H9 (cell line): ENCODE data around the gene GAPDH. TPM values are rescaled to one million over a fixed set of nuclear protein-coding genes. Genes with fewer than 3 reads are reported as not detected.
A peak's percentile ranks its signal among the peaks of the same experiment; 100 is the strongest.

Source experiments
- DNase-seq: peaks from one replicate; pipeline ENCODE4 v3.0.0-alpha.2; 2017
- H2AFZ ChIP-seq: one replicate; pipeline ENCODE4 v1.6.1; 2013; ENCODE audit warnings: mild to moderate bottlenecking, low read length, control low read depth, moderate library complexity
- H2AK5ac ChIP-seq: 2 replicates; pipeline ENCODE4 v1.6.1; 2013; ENCODE audit warnings: low read length, control low read depth, mixed read lengths; ENCODE audit not compliant: insufficient read length
- H2BK120ac ChIP-seq: one replicate; pipeline ENCODE4 v1.6.1; 2013; ENCODE audit warnings: low read depth, mild to moderate bottlenecking, low read length, control low read depth, inconsistent platforms; ENCODE audit not compliant: poor library complexity, severe bottlenecking
- H2BK12ac ChIP-seq: 2 replicates; pipeline ENCODE4 v1.6.1; 2013; ENCODE audit warnings: low read length, control low read depth, mixed read lengths, low read depth; ENCODE audit not compliant: insufficient read length
- H2BK15ac ChIP-seq: 2 replicates; pipeline ENCODE4 v1.6.1; 2013; ENCODE audit warnings: low read depth, low read length, control low read depth
- H2BK20ac ChIP-seq: one replicate; pipeline ENCODE4 v1.6.1; 2013; ENCODE audit warnings: low read depth, mild to moderate bottlenecking, low read length, control low read depth, inconsistent platforms; ENCODE audit not compliant: poor library complexity, severe bottlenecking
- H2BK5ac ChIP-seq: 2 replicates; pipeline ENCODE4 v1.6.1; 2013; ENCODE audit warnings: low read length, control low read depth, mixed read lengths; ENCODE audit not compliant: insufficient read length
- H3K14ac ChIP-seq: 2 replicates; pipeline ENCODE4 v1.6.1; 2013; ENCODE audit warnings: low read length, control low read depth; ENCODE audit not compliant: insufficient read depth
- H3K18ac ChIP-seq: 2 replicates; pipeline ENCODE4 v1.6.1; 2013; ENCODE audit warnings: low read depth, mild to moderate bottlenecking, mixed read lengths, low read length, control low read depth; ENCODE audit not compliant: insufficient read length
- H3K23ac ChIP-seq: 2 replicates; pipeline ENCODE4 v1.6.1; 2013; ENCODE audit warnings: low read length, control low read depth, mixed read lengths, low read depth; ENCODE audit not compliant: insufficient read length
- H3K23me2 ChIP-seq: 2 replicates; pipeline ENCODE4 v1.6.1; 2013; ENCODE audit warnings: low read depth, mild to moderate bottlenecking, mixed read lengths, low read length, control low read depth; ENCODE audit not compliant: insufficient read length, poor library complexity, severe bottlenecking
- H3K27ac ChIP-seq: 2 replicates; pipeline ENCODE4 v1.5.1; 2013; ENCODE audit warnings: low read length, control low read depth, mixed read lengths, low read depth; ENCODE audit not compliant: insufficient read length
- H3K27me3 ChIP-seq: 2 replicates; pipeline ENCODE4 v1.6.1; 2013; ENCODE audit warnings: low read length, control low read depth, inconsistent platforms; ENCODE audit not compliant: insufficient read depth
- H3K4ac ChIP-seq: 2 replicates; pipeline ENCODE4 v1.6.1; 2013; ENCODE audit warnings: low read depth, mild to moderate bottlenecking, control low read depth, inconsistent platforms, low read length, moderate library complexity
- H3K4me1 ChIP-seq: 2 replicates; pipeline ENCODE4 v1.6.1; 2013; ENCODE audit warnings: low read length, control low read depth, inconsistent platforms; ENCODE audit not compliant: insufficient read depth
- H3K4me2 ChIP-seq: 2 replicates; pipeline ENCODE4 v1.6.1; 2013; ENCODE audit warnings: low read length, control low read depth, mixed read lengths; ENCODE audit not compliant: insufficient read length, insufficient read depth
- H3K56ac ChIP-seq: 2 replicates; pipeline ENCODE4 v1.6.1; 2013; ENCODE audit warnings: low read depth, mild to moderate bottlenecking, mixed read lengths, low read length, control low read depth; ENCODE audit not compliant: insufficient read length
- H3K79me1 ChIP-seq: 2 replicates; pipeline ENCODE4 v1.6.1; 2013; ENCODE audit warnings: low read depth, mild to moderate bottlenecking, moderate library complexity, low read length, control low read depth, inconsistent platforms; ENCODE audit not compliant: insufficient read depth, poor library complexity, severe bottlenecking
- H3K79me2 ChIP-seq: 2 replicates; pipeline ENCODE4 v1.6.1; 2013; ENCODE audit warnings: low read length, control low read depth, inconsistent platforms; ENCODE audit not compliant: insufficient read depth
- H3K9ac ChIP-seq: 2 replicates; pipeline ENCODE4 v1.6.1; 2013; ENCODE audit warnings: low read length, control low read depth, mixed read lengths; ENCODE audit not compliant: insufficient read length; ENCODE audit errors: extremely low read depth
- H3K9me3 ChIP-seq: one replicate; pipeline ENCODE4 v1.6.1; 2013; ENCODE audit warnings: low read depth, low read length, inconsistent platforms; ENCODE audit not compliant: control insufficient read depth
- H3T11ph ChIP-seq: one replicate; pipeline ENCODE4 v1.6.1; 2013; ENCODE audit warnings: mild to moderate bottlenecking, low read length, control low read depth, inconsistent platforms
- H4K20me1 ChIP-seq: one replicate; pipeline ENCODE4 v1.6.1; 2013; ENCODE audit not compliant: control insufficient read depth, insufficient read length, insufficient read depth
- H4K5ac ChIP-seq: 2 replicates; pipeline ENCODE4 v1.6.1; 2013; ENCODE audit warnings: low read depth, mild to moderate bottlenecking, mixed read lengths, low read length, control low read depth; ENCODE audit not compliant: insufficient read length
- H4K8ac ChIP-seq: replicated peaks from 2 replicates; pipeline ENCODE4 v1.6.1; 2013; ENCODE audit warnings: low read length, control low read depth, mixed read lengths, low read depth; ENCODE audit not compliant: insufficient read length
- H4K91ac ChIP-seq: 2 replicates; pipeline ENCODE4 v1.6.1; 2013; ENCODE audit warnings: low read depth, mild to moderate bottlenecking, moderate library complexity, mixed read lengths, low read length, control low read depth; ENCODE audit not compliant: insufficient read length
- H3K27ac Mint-ChIP-seq, 3 experiments: 2 replicates in 2 of 3; 3 replicates in 1 of 3; pipeline ENCODE4 v1.8.0; 2020 to 2021; ENCODE audit warnings: mixed read lengths in 3 of 3, mild to moderate bottlenecking in 1 of 3, moderate library complexity in 1 of 3
- H3K27me3 Mint-ChIP-seq: 2 replicates; pipeline ENCODE4 v1.8.0; 2021; ENCODE audit warnings: low read depth, mild to moderate bottlenecking, moderate library complexity, mixed read lengths
- H3K36me3 Mint-ChIP-seq, 3 experiments: 2 replicates in 2 of 3; 3 replicates in 1 of 3; pipeline ENCODE4 v1.8.0; 2020 to 2021; ENCODE audit warnings: low read depth in 3 of 3, mixed read lengths in 3 of 3; ENCODE audit not compliant: insufficient read depth in 1 of 3
- H3K4me1 Mint-ChIP-seq, 2 experiments: 2 replicates each; pipeline ENCODE4 v1.8.0; 2020; ENCODE audit warnings: mixed read lengths in 2 of 2
- H3K4me3 Mint-ChIP-seq, 2 experiments: 2 replicates in 1 of 2; 3 replicates in 1 of 2; pipeline ENCODE4 v1.8.0; 2020 to 2021; ENCODE audit warnings: mild to moderate bottlenecking in 2 of 2, mixed read lengths in 2 of 2, moderate library complexity in 1 of 2
- H3K9me3 Mint-ChIP-seq, 2 experiments: 2 replicates in 1 of 2; 3 replicates in 1 of 2; pipeline ENCODE4 v1.8.0; 2020; ENCODE audit warnings: mild to moderate bottlenecking in 2 of 2, mixed read lengths in 2 of 2, moderate library complexity in 1 of 2
- CTCF ChIP-seq: fragments of 200-600 bp; sonication (generic); conservative IDR thresholded peaks from 3 replicates; pipeline ENCODE4 v1.8.0; 2021; ENCODE audit warnings: antibody characterized with exemption, mild to moderate bottlenecking
- WGBS: extraction: QIAGEN DNeasy Blood & Tissue Kit; methylation state at CpG from one replicate; pipeline ENCODE4 v1.1.7; 2013; ENCODE audit warnings: missing lambda C conversion rate, low lambda C conversion rate, mixed read lengths; ENCODE audit not compliant: insufficient read length; ENCODE audit errors: extremely low coverage; 5-methylcytosine and 5-hydroxymethylcytosine counted together
- total RNA-seq: library from RNA; stranded (reverse); gene quantifications from 2 replicates; pipeline ENCODE4 v1.2.1, GENCODE V29; 2021

GAPDH gene
- total RNA-seq, 1 experiment from 2014 or later, result 4,581 TPM

- H2BK20ac ChIP-seq, result no peak overlapping the region
- H4K5ac ChIP-seq, result no peak overlapping the region
- Mint-ChIP-seq H3K27me3 (peaks cover 5% of the 10 kb centered on the region; the same call in 1 of the 2 replicates), H3K4me1 (peaks cover 31% of the 10 kb centered on the region in 2 experiments), H3K36me3 (peaks cover 38 to 77% (median 56%) of the 10 kb centered on the region in 3 experiments), H3K9me3 (no peaks in the 10 kb centered on the region), H3K4me3 (no peak overlapping the region), H3K27ac (peak overlapping the region in 2 of 3 experiments; percentile 53 to 65; a peak in 3 of 7 replicates)
- no peak overlapping the region for H2BK120ac ChIP-seq
- H3K9ac ChIP-seq, result no peak overlapping the region
- H3K56ac ChIP-seq, result no peak overlapping the region
- H2AFZ ChIP-seq, result no peak overlapping the region
- H3K79me1 ChIP-seq, result no peaks in the 10 kb centered on the region
- no peak overlapping the region for H4K8ac ChIP-seq
- H4K20me1 ChIP-seq, result peaks cover 2% of the 10 kb centered on the region
- H3K4me2 ChIP-seq, result no peak overlapping the region
- H2BK12ac ChIP-seq, result no peak overlapping the region
- H3K27ac ChIP-seq, result no peak overlapping the region
- H3K4me1 ChIP-seq, result no peaks in the 10 kb centered on the region
- no peak overlapping the region for H3K18ac ChIP-seq
- H2AK5ac ChIP-seq, result no peak overlapping the region
- no peaks in the 10 kb centered on the region for H3K27me3 ChIP-seq
- H2BK15ac ChIP-seq, result no peak overlapping the region
- H3K9me3 ChIP-seq, result no peaks in the 10 kb centered on the region
- no peak overlapping the region for H3T11ph ChIP-seq
- no peak overlapping the region for H4K91ac ChIP-seq
- H3K14ac ChIP-seq, result no peak overlapping the region
- no peaks in the 10 kb centered on the region for H3K23me2 ChIP-seq
- no peak overlapping the region for H3K23ac ChIP-seq
- no peak for TF ChIP-seq CTCF
- peak; percentile 37 for DNase-seq
- no peak overlapping the region for H3K4ac ChIP-seq
- WGBS, result no CpG with 5 or more reads among the region's 26 CpGs
- H3K79me2 ChIP-seq, result no peaks in the 10 kb centered on the region
- no peak overlapping the region for H2BK5ac ChIP-seq
Measured at GRCh38 chr12:6541371-6542165, 7.3 kb downstream of the GAPDH start.
